Motor neuron (in vitro differentiated cells): ENCODE data around the gene CCDC33. TPM values are rescaled to one million over a fixed set of nuclear protein-coding genes. Genes with fewer than 3 reads are reported as not detected.

Experiments used
- ATAC-seq, 8 experiments: fragments of 200-7000 bp; cut with Tn5 transposase; replicated peaks in 6 of 8; 2 replicates each; pipeline ENCODE4 v1.8.0; 2021; ENCODE audit warnings: mild to moderate bottlenecking in 8 of 8, moderate library complexity in 8 of 8
- H3K27ac ChIP-seq, 2 donors: fragments of 250-450 bp; sonication (Bioruptor Pico); 2 replicates each; pipeline ENCODE4 v1.9.0; 2021; ENCODE audit warnings: antibody characterized with exemption in 2 of 2, mild to moderate bottlenecking in 2 of 2, moderate library complexity in 1 of 2
- H3K4me1 ChIP-seq, 2 donors: fragments of 250-450 bp; sonication (Bioruptor Pico); replicated peaks in 1 of 2; 2 replicates each; pipeline ENCODE4 v1.6.1; 2021; ENCODE audit warnings: antibody characterized with exemption in 2 of 2, mild to moderate bottlenecking in 2 of 2, moderate library complexity in 1 of 2
- H3K4me3 ChIP-seq, 5 donors: fragments of 250-450 bp; sonication (Bioruptor Pico); 2 replicates each; pipeline ENCODE4 v1.9.0; 2021; ENCODE audit warnings: antibody characterized with exemption in 5 of 5, mild to moderate bottlenecking in 5 of 5, moderate library complexity in 4 of 5
- WGBS, 10 experiments: fragments of 450-650 bp; shearing (Covaris generic); methylation state at CpG; one replicate each; pipeline ENCODE4 v1.0.0; 2022; 5-methylcytosine and 5-hydroxymethylcytosine counted together
- in situ Hi-C, 9 experiments: fragments of 400-800 bp; cut with MboI; loops; one replicate each; pipeline ENCODE4 v1.15.0; 2021; ENCODE audit warnings: low sequenced_read_pairs in 9 of 9, low pct_unique_long_range_greater_than_20kb in 2 of 9; ENCODE audit not compliant: unreplicated experiment in 9 of 9
- total RNA-seq, 8 experiments: library from RNA; unstranded; fragments of 300-600 nt; gene quantifications; 2 replicates each; pipeline versions ENCODE4 v1.2.3 to v1.2.4, GENCODE V29; 2022

CCDC33 gene
- total RNA-seq, 8 experiments from 2014 or later, result 0.66 to 18.3 (median 6.2) TPM

DNA sequence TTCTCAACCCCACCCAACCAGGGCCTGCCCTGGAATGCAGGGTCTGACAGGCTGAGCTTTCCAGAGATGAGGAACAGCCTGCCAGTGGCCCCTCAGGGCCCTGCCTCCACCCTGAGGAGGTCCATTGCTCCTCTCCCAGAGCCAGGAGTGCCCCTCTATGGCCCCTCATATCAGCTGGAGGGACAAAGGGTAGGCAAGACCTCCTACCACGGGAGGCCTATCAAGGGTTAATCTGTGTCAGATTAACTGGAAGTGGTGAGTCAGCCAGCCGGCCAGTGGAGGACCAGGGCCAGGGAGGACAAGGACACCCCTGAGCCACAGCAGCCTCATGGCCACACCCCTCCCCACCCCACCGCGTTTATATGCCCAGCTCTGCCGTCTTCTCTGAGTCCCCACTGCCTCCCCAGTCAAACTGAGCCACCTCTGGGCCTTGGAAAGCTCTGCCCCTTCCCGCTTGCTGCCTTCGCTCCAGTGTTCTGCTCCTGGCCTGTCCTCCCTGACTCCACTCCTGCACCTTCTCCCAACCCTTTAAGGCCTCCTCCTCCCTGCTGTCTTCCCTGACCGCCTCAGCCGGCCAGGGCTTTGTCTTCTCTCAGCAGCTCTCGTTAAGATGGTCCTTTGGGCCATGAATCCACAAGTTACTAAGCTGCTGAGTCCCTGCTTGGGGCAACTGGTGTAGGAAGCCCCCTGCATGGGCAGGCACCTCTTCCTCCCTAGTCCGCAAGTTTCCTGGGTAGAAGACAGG lies 6.5 kb downstream of the CCDC33 start:
- ATAC-seq, result peak; percentile 5 to 60 (median 44)
- in situ Hi-C loops, result no loop called here
- Histone ChIP-seq H3K27ac (peak overlapping the region in 1 of 2 donors; percentile 44), H3K4me1 (peaks cover 56 to 67% of the 10 kb centered on the region in 2 donors), H3K4me3 (no peak overlapping the region)
- 35 to 100% (median 91%) methylated on average over 1 to 4 of the region's 11 CpGs; no CpG with 5 or more reads in 2 of the 10 experiments for WGBS, 10 experiments

DNA sequence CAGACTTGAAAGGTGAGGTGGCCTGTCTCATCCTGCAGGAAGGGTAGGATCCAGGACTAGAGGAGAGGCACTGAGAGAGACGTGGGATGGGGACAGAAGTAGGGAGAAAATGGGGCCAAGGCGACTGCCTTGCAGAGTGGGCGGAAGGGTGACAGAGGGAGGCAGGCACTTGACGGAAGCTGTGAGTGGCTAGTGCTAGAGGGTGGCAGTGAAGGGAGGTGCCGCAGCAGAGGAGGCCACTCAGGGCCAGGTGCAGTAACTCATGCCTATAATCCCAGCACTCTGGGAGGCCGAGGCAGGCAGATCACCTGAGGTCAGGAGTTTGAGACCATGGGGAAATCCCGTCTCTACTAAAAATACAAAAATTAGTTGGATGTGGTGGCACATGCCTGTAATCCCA lies 7.3 kb downstream of the CCDC33 start:
- in situ Hi-C loops, result no loop called here
- Histone ChIP-seq H3K27ac (no peak overlapping the region), H3K4me3 (no peak overlapping the region), H3K4me1 (peaks cover 56 to 67% of the 10 kb centered on the region in 2 donors)
- 74 to 100% (median 88%) methylated on average over 1 to 6 of the region's 7 CpGs; no CpG with 5 or more reads in 4 of the 10 experiments for WGBS, 10 experiments
- no peak for ATAC-seq

GRCh38 chr15:74244822-74245341 lies 8.8 kb downstream of the CCDC33 start:
- peak in 4 of 8 experiments; percentile 0 to 1 (median 0) for ATAC-seq
- Histone ChIP-seq H3K4me1 (peaks cover 53 to 56% of the 10 kb centered on the region in 2 donors), H3K4me3 (no peak overlapping the region), H3K27ac (peak overlapping the region; percentile 44 to 59)
- in situ Hi-C loops, result no loop called here
- 21 to 100% (median 58%) methylated on average over 1 to 2 of the region's 4 CpGs; no CpG with 5 or more reads in 6 of the 10 experiments for WGBS, 10 experiments

DNA sequence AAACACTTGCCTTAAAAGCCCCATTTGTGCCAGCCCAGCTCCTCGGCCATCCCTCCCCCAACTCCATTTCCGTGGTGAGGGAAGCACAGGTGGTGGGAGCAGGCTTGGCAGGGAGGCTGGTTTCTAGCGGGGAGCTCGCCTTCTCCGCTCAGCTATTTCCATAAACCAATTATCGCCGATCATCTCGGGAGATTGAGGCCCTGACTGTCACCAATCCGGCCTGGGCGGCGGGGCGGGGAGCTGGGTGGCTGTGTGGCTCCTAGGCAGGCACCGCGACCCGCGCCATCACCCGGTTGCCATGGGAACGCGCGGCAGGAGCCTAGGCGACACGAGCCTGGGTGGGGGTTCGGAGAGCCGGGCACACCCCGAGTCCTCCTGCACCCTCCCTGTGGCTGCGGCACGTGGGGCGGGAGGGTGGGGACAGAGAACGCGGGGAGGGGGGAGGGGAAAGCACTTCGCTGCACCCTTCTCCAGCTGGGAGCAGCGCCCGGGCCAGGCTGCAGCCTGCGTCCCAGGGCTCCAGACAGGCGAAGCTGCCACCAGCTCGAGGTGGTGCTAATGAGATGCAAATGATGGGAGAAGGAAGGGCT lies 9.3 kb downstream of the CCDC33 start:
- WGBS, 10 experiments, result 0 to 10% (median 6%) methylated on average over 1 to 4 of the region's 36 CpGs; no CpG with 5 or more reads in 6 of the 10 experiments
- peaks cover 48 to 52% of the 10 kb centered on the region in 2 donors for H3K4me1 ChIP-seq
- in situ Hi-C loops, result no loop called here
- ATAC-seq, result peak; percentile 42 to 91 (median 90)
- H3K27ac ChIP-seq, result peak overlapping the region; percentile 44 to 59
- H3K4me3 ChIP-seq, result peak overlapping the region in 1 of 5 donors; percentile 1

- 58 to 100% (median 79%) methylated on average over 2 to 5 of the region's 6 CpGs; no CpG with 5 or more reads in 4 of the 10 experiments for WGBS, 10 experiments
- H3K27ac ChIP-seq, result no peak overlapping the region
Observed at GRCh38 chr15:74250266-74250665, 14.1 kb downstream of the CCDC33 start.

DNA sequence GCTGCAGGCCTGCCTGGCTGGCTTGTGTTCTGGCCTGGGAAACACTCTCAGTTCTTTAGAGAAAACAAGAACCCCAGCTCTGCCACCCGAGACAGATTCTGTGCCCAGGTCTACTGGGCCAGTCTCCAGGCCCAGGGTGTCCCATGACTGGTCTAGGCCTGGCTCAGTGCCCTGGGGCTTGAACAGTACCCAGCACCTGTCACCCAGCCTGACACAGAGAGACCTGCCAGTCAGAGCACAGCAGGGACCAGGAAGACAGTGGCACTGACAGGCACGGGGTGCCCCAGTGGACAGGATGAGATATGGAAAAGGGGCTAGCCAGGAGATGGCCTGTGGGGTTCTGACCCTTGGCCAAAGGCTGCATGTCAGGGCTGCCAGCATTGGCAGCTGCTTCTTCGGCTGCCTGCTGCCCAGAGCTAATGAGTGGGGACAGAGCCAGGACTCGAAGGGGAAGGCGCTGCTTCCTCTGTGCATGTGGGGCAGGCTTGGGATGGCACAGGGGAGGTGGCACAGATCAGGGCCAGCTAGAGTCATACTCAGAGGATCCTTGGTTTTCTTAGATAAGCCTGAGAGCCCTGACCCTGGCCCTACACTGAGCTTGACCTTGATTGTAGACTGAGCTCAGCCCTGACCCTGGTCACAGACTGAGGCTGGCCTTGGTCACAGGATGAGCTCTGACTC lies 15.1 kb downstream of the CCDC33 start:
- in situ Hi-C loops, result no loop called here
- no peak for ATAC-seq
- Histone ChIP-seq H3K4me1 (peaks cover 25 to 26% of the 10 kb centered on the region in 2 donors), H3K4me3 (no peak overlapping the region), H3K27ac (no peak overlapping the region)
- WGBS, 10 experiments, result 60 to 100% (median 80%) methylated on average over 1 to 3 of the region's 5 CpGs; no CpG with 5 or more reads in 4 of the 10 experiments

More at GRCh38 chr15:74250266-74250665, 14.1 kb downstream of the CCDC33 start:
- Histone ChIP-seq H3K4me1 (peaks cover 33 to 34% of the 10 kb centered on the region in 2 donors), H3K4me3 (no peak overlapping the region)
- in situ Hi-C loops, result no loop called here
- peak in 1 of 8 experiments; percentile 6 for ATAC-seq

GRCh38 chr15:74252291-74252690 lies 16.2 kb downstream of the CCDC33 start:
- 80 to 89% methylated on average over 2 to 5 of the region's 6 CpGs; no CpG with 5 or more reads in 8 of the 10 experiments for WGBS, 10 experiments
- Histone ChIP-seq H3K4me1 (peaks cover 23 to 25% of the 10 kb centered on the region in 2 donors), H3K27ac (peak overlapping the region in 1 of 2 donors; percentile 25), H3K4me3 (no peak overlapping the region)
- peak in 7 of 8 experiments; percentile 46 to 82 (median 76) for ATAC-seq
- in situ Hi-C loops, result no loop called here

- peak overlapping the region in 1 of 2 donors; percentile 25 for H3K27ac ChIP-seq
- H3K4me1 ChIP-seq, result peaks cover 28 to 30% of the 10 kb centered on the region in 2 donors
- in situ Hi-C loops, result no loop called here
- WGBS, 10 experiments, result 60% methylated on average over 1 of the region's 1 CpG; no CpG with 5 or more reads in 9 of the 10 experiments
- H3K4me3 ChIP-seq, result no peak overlapping the region
- ATAC-seq, result no peak
Observed at GRCh38 chr15:74252721-74253120, 16.6 kb downstream of the CCDC33 start.

DNA sequence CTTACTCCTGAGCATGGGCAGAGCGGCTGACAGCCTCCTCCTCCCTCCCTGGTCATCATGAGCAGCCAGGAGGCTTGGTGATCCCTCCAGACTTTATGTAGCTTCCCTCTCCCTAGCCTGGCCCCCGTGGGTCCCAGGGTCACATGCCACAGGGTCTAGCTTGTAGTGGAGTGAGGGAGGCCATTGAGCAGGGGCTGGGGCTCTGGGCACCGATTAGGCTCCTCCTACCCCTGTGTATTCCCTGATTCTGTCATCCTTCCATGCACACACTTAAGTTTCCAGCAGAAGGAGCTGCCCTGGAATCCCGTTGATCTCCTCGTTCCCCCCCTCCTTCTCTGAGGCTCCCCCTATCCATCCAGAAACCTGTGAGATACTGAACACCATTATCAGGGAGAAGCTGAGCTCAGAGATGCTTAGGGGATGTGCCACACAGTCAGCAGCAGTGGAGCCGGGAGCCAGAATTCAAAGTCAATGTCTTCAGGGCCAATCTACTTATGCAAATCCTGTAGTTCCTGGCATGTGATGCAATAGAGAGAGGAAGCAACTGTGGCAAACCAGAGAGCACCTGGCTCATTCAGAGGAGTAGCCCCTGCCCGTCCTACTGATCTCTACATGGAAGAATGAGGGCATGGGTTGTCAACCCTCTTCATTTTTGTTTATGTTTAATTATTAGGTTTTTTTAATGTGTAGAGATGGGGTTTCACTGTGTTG lies 17.2 kb downstream of the CCDC33 start:
- Histone ChIP-seq H3K27ac (peak overlapping the region; percentile 6 to 25), H3K4me3 (no peak overlapping the region), H3K4me1 (peaks cover 34 to 36% of the 10 kb centered on the region in 2 donors)
- peak; percentile 19 to 85 (median 75) for ATAC-seq
- 0 to 100% (median 59%) methylated on average over 1 to 3 of the region's 7 CpGs for WGBS, 10 experiments
- in situ Hi-C loops, result no loop called here

GRCh38 chr15:74257105-74257504 lies 21.0 kb downstream of the CCDC33 start:
- Histone ChIP-seq H3K4me1 (peaks cover 66 to 73% of the 10 kb centered on the region in 2 donors), H3K4me3 (no peak overlapping the region), H3K27ac (peak overlapping the region in 1 of 2 donors; percentile 71)
- 100% methylated on average over 1 of the region's 6 CpGs; no CpG with 5 or more reads in 8 of the 10 experiments for WGBS, 10 experiments
- in situ Hi-C loops, result no loop called here
- ATAC-seq, result no peak

- WGBS, 10 experiments, result no CpG with 5 or more reads among the region's 1 CpG
- ATAC-seq, result no peak
- Histone ChIP-seq H3K4me3 (no peak overlapping the region), H3K27ac (peak overlapping the region in 1 of 2 donors; percentile 71), H3K4me1 (peaks cover 66 to 73% of the 10 kb centered on the region in 2 donors)
- in situ Hi-C loops, result no loop called here
Observed at GRCh38 chr15:74257623-74258022, 21.5 kb downstream of the CCDC33 start.
